Osteoblast (primary cell): ENCODE results near the gene RRAS2. TPM values are rescaled to one million over a fixed set of nuclear protein-coding genes. Genes with fewer than 3 reads are reported as not detected.
"Not testable (repeated sequence)": the region's sequence is repeated elsewhere in the genome, so short reads cannot be mapped to it uniquely, and the experiment has no call there.

Experiments
- DNase-seq: peaks from one replicate; pipeline ENCODE4 v3.0.0; 2011; ENCODE audit warnings: low spot score, mixed read lengths; ENCODE audit not compliant: insufficient read length; ENCODE audit errors: missing footprints
- H2AFZ ChIP-seq: 2 replicates; pipeline ENCODE4 v1.6.0; 2011; ENCODE audit warnings: mild to moderate bottlenecking, low read length
- H3K27ac ChIP-seq: 2 replicates; pipeline ENCODE4 v1.5.1; 2011; ENCODE audit warnings: mild to moderate bottlenecking, low read depth, low read length, moderate library complexity
- H3K27me3 ChIP-seq: 2 replicates; pipeline ENCODE4 v1.6.0; 2012; ENCODE audit warnings: mild to moderate bottlenecking, control low read depth, inconsistent platforms, low read length, moderate library complexity; ENCODE audit not compliant: insufficient read depth
- H3K36me3 ChIP-seq: 2 replicates; pipeline ENCODE4 v1.5.1; 2011; ENCODE audit warnings: mild to moderate bottlenecking, low read length, control low read depth, moderate library complexity; ENCODE audit not compliant: insufficient read depth
- H3K4me1 ChIP-seq: 2 replicates; pipeline ENCODE4 v1.5.1; 2011; ENCODE audit warnings: mild to moderate bottlenecking, low read length, control low read depth, moderate library complexity; ENCODE audit not compliant: insufficient read depth
- H3K4me2 ChIP-seq: 2 replicates; pipeline ENCODE4 v1.6.0; 2011; ENCODE audit warnings: mild to moderate bottlenecking, low read length; ENCODE audit not compliant: insufficient read depth
- H3K4me3 ChIP-seq: fragments of 200-600 bp; sonication (generic); 3 replicates; pipeline ENCODE4 v1.5.1; 2012; ENCODE audit warnings: mild to moderate bottlenecking, low read length, inconsistent platforms; ENCODE audit not compliant: insufficient read depth
- H3K79me2 ChIP-seq: 2 replicates; pipeline ENCODE4 v1.6.0; 2012; ENCODE audit warnings: mild to moderate bottlenecking, low read length, control low read depth, inconsistent platforms; ENCODE audit not compliant: insufficient read depth
- H3K9me3 ChIP-seq: 2 replicates; pipeline ENCODE4 v1.5.1; 2011; ENCODE audit warnings: low read depth, low read length, control low read depth
- H4K20me1 ChIP-seq: 2 replicates; pipeline ENCODE4 v1.6.0; 2012; ENCODE audit warnings: mild to moderate bottlenecking, low read length, control low read depth; ENCODE audit not compliant: insufficient read depth
- CTCF ChIP-seq: IDR thresholded peaks from 2 replicates; pipeline ENCODE4 v1.5.1; 2011; ENCODE audit warnings: mild to moderate bottlenecking, low read depth, low read length, moderate library complexity; ENCODE audit errors: extremely low read depth
- total RNA-seq: library from RNA; depleted of rRNA; stranded (reverse); fragments of >200 nt; gene quantifications from 2 replicates; pipeline ENCODE4 v1.2.3, GENCODE V29; 2012

Gene RRAS2
- total RNA-seq, 1 donor: 101 TPM

GRCh38 chr11:14360976-14361375 lies 2.0 kb upstream of the RRAS2 start:
- H3K4me3 ChIP-seq: no peak overlapping the region
- H3K27ac ChIP-seq: no peak overlapping the region
- H3K4me2 ChIP-seq: no peak overlapping the region
- H3K4me1 ChIP-seq: peaks cover 9% of the 10 kb centered on the region
- H3K36me3 ChIP-seq: no peaks in the 10 kb centered on the region
- no peaks in the 10 kb centered on the region for H3K27me3 ChIP-seq
- H2AFZ ChIP-seq: no peak overlapping the region
- TF ChIP-seq CTCF: no peak
- no peaks in the 10 kb centered on the region for H3K9me3 ChIP-seq
- peaks cover 14% of the 10 kb centered on the region for H4K20me1 ChIP-seq
- H3K79me2 ChIP-seq: peaks cover 31% of the 10 kb centered on the region
- no peak for DNase-seq

- H3K9me3 ChIP-seq: no peaks in the 10 kb centered on the region
- peak overlapping the region; percentile 69 for H2AFZ ChIP-seq
- peak overlapping the region; percentile 91 for H3K4me2 ChIP-seq
- peaks cover 9% of the 10 kb centered on the region for H3K4me1 ChIP-seq
- peaks cover 45% of the 10 kb centered on the region for H3K79me2 ChIP-seq
- peaks cover 21% of the 10 kb centered on the region for H4K20me1 ChIP-seq
- no peaks in the 10 kb centered on the region for H3K27me3 ChIP-seq
- peak overlapping the region; percentile 88 for H3K4me3 ChIP-seq
- H3K36me3 ChIP-seq: no peaks in the 10 kb centered on the region
- no peak for TF ChIP-seq CTCF
- peak overlapping the region; percentile 21 for H3K27ac ChIP-seq
- peak; percentile 85 for DNase-seq
These were observed 583 bp upstream of the RRAS2 start for GRCh38 chr11:14359501-14360031.

DNA sequence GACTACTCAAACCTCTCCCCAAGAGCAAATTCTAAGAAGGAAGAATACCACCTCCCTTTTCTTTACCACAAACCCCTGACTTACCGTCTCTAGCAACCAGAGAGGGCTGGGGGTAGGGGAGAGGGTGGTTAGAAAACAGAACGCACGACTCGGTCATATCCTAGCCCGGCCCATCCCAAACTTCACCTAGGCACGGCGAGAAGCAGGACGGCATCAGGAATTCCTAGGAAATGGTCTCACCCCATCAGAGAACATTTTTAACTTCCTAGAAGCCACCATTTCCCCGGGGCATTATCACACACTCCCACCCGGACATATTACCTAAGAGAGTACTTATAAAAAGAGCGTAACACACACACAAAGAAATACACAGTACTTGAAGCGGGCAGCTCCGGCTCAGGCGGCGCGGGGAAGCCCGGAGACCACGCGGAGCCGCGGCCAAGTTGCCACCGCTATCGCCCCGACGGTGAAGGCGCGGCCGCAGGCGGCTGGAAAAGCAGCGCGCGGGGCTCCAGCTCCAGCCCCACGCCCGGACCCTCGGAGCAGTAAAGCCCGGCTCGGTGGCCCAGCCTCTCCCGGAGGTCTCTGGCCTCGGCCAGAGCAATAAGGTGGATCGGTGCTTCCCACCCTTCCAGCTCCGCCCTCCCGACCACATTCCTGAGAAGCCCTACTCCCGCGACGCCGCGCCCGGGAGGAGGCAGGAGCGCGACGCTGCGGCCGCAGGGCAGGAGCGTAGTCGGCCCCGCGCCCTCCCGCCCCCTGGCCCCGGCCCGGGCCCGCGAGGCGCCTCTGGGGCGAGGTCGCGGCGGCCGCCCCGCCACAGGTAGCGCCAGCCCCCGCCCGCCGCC lies 878 bp downstream of the RRAS2 start:
- Histone ChIP-seq H3K4me3 (peak overlapping the region; percentile 88), H3K9me3 (no peaks in the 10 kb centered on the region), H2AFZ (peak overlapping the region; percentile 63), H3K36me3 (no peaks in the 10 kb centered on the region), H3K27ac (peak overlapping the region; percentile 75), H3K27me3 (no peaks in the 10 kb centered on the region), H3K4me1 (peaks cover 9% of the 10 kb centered on the region), H4K20me1 (peaks cover 28% of the 10 kb centered on the region), H3K79me2 (peaks cover 60% of the 10 kb centered on the region), H3K4me2 (peak overlapping the region; percentile 70)
- TF ChIP-seq CTCF: no peak
- peak; percentile 91 for DNase-seq

GRCh38 chr11:14356342-14356741 lies 2.6 kb downstream of the RRAS2 start:
- TF ChIP-seq CTCF: no peak
- Histone ChIP-seq H4K20me1 (peaks cover 35% of the 10 kb centered on the region), H3K4me2 (no peak overlapping the region), H3K4me3 (peak overlapping the region; percentile 20), H3K79me2 (peaks cover 75% of the 10 kb centered on the region), H3K9me3 (no peaks in the 10 kb centered on the region), H3K36me3 (no peaks in the 10 kb centered on the region), H3K27me3 (no peaks in the 10 kb centered on the region), H3K27ac (no peak overlapping the region), H2AFZ (no peak overlapping the region), H3K4me1 (peaks cover 9% of the 10 kb centered on the region)
- no peak for DNase-seq

- not testable (repeated sequence) for H3K27me3 ChIP-seq, H2AFZ ChIP-seq, DNase-seq, H3K4me2 ChIP-seq, H3K9me3 ChIP-seq, H3K4me3 ChIP-seq, H3K36me3 ChIP-seq, H3K27ac ChIP-seq, H3K4me1 ChIP-seq
- peaks cover 49% of the 10 kb centered on the region for H4K20me1 ChIP-seq
- H3K79me2 ChIP-seq: peaks cover 92% of the 10 kb centered on the region
These were observed 4.4 kb downstream of the RRAS2 start for GRCh38 chr11:14354604-14355003.
